Adrenal gland (tissue), 5 donors: ENCODE results near the gene ZNF829.

Experiments
- CTCF ChIP-seq, 6 experiments: fragments of 450-650 bp in 4 of 6; fragments of 200-600 bp in 2 of 6; sonication (generic) in 1 of 6; IDR thresholded peaks; 1 replicate in 5 of 6; 2 replicates in 1 of 6; pipeline versions ENCODE4 v1.5.1 to v1.8.0; 2016 to 2021; ENCODE audit warnings: antibody characterized with exemption in 6 of 6, mild to moderate bottlenecking in 2 of 6, moderate library complexity in 1 of 6
- POLR2A ChIP-seq, 2 donors: fragments of 450-650 bp; IDR thresholded peaks; one replicate each; pipeline ENCODE4 v1.6.1; 2017; ENCODE audit warnings: antibody characterized with exemption in 2 of 2, mild to moderate bottlenecking in 2 of 2, moderate library complexity in 1 of 2
- donor health status: DM: no; HTN: no; CAD: no.

- TF ChIP-seq CTCF (IDR thresholded peaks at IDR 0.05) (no peak), POLR2A (IDR thresholded peaks at IDR 0.05) (no peak)
These were observed 15.6 kb upstream of the ZNF829 start for GRCh38 chr19:36931684-36932083.
